ENCODE measurements around the gene ARHGEF3.

DNA sequence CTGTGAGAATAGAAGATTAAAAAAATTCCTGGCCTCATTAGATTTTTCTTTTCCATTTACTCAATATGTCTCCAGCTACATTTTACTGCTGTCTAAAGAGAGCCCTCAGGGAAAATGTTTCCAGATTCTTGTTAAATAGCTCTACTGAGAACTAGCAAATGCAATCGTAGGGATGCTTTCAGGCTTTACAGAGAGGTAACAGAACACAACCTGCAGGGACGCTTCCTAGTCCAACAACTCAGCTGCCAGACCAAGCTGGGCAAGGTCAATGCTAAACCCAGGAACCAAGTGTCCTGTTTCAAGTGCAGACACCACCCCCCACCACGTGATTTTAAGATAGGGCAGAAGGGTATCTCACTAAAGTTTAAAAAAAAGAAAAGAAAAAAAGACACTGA lies 25.2 kb downstream of the ARHGEF3 start:
- no peak for TF ChIP-seq EZH2 (IDR thresholded peaks at IDR 0.05)
- no peak for TF ChIP-seq POLR2AphosphoS5 (IDR thresholded peaks at IDR 0.05; ENCODE audit: borderline replicate concordance, low read depth, low read length)

Measured in SK-N-MC (cell line).